SK-N-SH treated with all-trans-retinoic acid at 6 μM for 48 hours (cell line): ENCODE results near the gene SFXN5.

Experiments used
- GLIS3 ChIP-seq: fragments of 250-450 bp; sonication (Bioruptor Pico); IDR thresholded peaks from 2 replicates; pipeline ENCODE4 v1.5.0; 2020; ENCODE audit warnings: mild to moderate bottlenecking, moderate library complexity
- TOX ChIP-seq: fragments of 250-450 bp; sonication (Bioruptor Pico); IDR thresholded peaks from 2 replicates; pipeline ENCODE4 v1.8.0; 2021; ENCODE audit warnings: mild to moderate bottlenecking, moderate library complexity, borderline replicate concordance
- TF ChIP-seq, protein P1 (sequence below): fragments of 250-450 bp; sonication (Bioruptor Pico); IDR thresholded peaks from 2 replicates; pipeline ENCODE4 v1.8.0; 2021; ENCODE audit warnings: low read depth, mild to moderate bottlenecking, moderate library complexity, borderline replicate concordance

- TF ChIP-seq GLIS3 (CRISPR knock-in tag): no peak
- TF ChIP-seq TOX: no peak
- TF ChIP-seq, protein P1, sequence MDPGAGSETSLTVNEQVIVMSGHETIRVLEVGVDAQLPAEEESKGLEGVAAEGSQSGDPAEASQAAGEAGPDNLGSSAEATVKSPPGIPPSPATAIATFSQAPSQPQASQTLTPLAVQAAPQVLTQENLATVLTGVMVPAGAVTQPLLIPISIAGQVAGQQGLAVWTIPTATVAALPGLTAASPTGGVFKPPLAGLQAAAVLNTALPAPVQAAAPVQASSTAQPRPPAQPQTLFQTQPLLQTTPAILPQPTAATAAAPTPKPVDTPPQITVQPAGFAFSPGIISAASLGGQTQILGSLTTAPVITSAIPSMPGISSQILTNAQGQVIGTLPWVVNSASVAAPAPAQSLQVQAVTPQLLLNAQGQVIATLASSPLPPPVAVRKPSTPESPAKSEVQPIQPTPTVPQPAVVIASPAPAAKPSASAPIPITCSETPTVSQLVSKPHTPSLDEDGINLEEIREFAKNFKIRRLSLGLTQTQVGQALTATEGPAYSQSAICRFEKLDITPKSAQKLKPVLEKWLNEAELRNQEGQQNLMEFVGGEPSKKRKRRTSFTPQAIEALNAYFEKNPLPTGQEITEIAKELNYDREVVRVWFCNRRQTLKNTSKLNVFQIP: no peak
Observed at GRCh38 chr2:72916743-72917137, 154.8 kb downstream of the SFXN5 start.
